Measurements from ENCODE around the gene NOLC1. TPM values are rescaled to one million over a fixed set of nuclear protein-coding genes. Genes with fewer than 3 reads are reported as not detected.

NOLC1 gene
- total and polyA plus RNA-seq, 10 of the 15 experiments (the other 5 are each of a cell fraction or from before 2014, with no cell fraction given) = 91.7 to 244 (median 128) TPM

GRCh38 chr10:102132563-102133372, 19.4 kb upstream of the NOLC1 start, which contains the start of gene PPRC1 (continued):
- TF ChIP-seq GATAD2B (conservative IDR thresholded peaks at IDR 0.05; ENCODE audit: low read depth) (no peak; the same call in 1 of the 2 replicates), CHD4 (IDR thresholded peaks at IDR 0.05) (no peak), GABPA (IDR thresholded peaks at IDR 0.05; ENCODE audit: low read depth) (peak; percentile 84), ZBTB33 (IDR thresholded peaks at IDR 0.05) (no peak), POLR2AphosphoS5 (IDR thresholded peaks at IDR 0.05; ENCODE audit: low read length) (peak; percentile 88), ZZZ3 (IDR thresholded peaks at IDR 0.05; ENCODE audit: control insufficient read depth, insufficient read length, low read depth) (no peak), SRF (IDR thresholded peaks at IDR 0.05; ENCODE audit: low read depth in 2 of 2, low read length in 2 of 2) (no peak; a peak in 1 of 4 replicates), CEBPB (IDR thresholded peaks at IDR 0.05; ENCODE audit: borderline replicate concordance in 1 of 2, low read depth in 2 of 2, low read length in 2 of 2) (no peak), MTA3 (IDR thresholded peaks at IDR 0.05; ENCODE audit: borderline replicate concordance, low read length) (no peak), PKNOX1 (IDR thresholded peaks at IDR 0.05) (peak; percentile 12; the same call in 1 of the 2 replicates), SREBF2 (IDR thresholded peaks at IDR 0.05; ENCODE audit: low read length) (no peak), E2F4 (IDR thresholded peaks at IDR 0.05; ENCODE audit: low read depth, low read length) (no peak), CEBPZ (IDR thresholded peaks at IDR 0.05; ENCODE audit: low read depth, low read length) (no peak; the same call in 1 of the 2 replicates), USF2 (IDR thresholded peaks at IDR 0.05; ENCODE audit: borderline replicate concordance, low read depth, low read length) (no peak), ATF7 (IDR thresholded peaks at IDR 0.05; ENCODE audit: low read depth) (peak; percentile 68), ATF3 (IDR thresholded peaks at IDR 0.05; ENCODE audit: borderline replicate concordance, extremely low read depth, low read depth, low read length) (peak; percentile 38; the same call in 1 of the 2 replicates), KAT2A (conservative IDR thresholded peaks at IDR 0.05; ENCODE audit: control insufficient read depth, low read depth, low read length) (no peak), RELB (IDR thresholded peaks at IDR 0.05; ENCODE audit: low read depth) (peak; percentile 82)
